Temporal lobe (tissue), 2 donors: Measurements from ENCODE around the gene CCT7. TPM values are rescaled to one million over a fixed set of nuclear protein-coding genes. Genes with fewer than 3 reads are reported as not detected.

Source experiments
- small RNA-seq: library from RNA; depleted of rRNA; stranded (forward); fragments of <200 nt; gene quantifications from one replicate; pipeline ENCODE3, GENCODE V24; 2014; ENCODE audit warnings: low replicate concordance
- total RNA-seq: library from RNA; depleted of rRNA; stranded (reverse); fragments of >200 nt; gene quantifications from one replicate; pipeline ENCODE4 v1.2.3, GENCODE V29; 2014

CCT7 gene
- total RNA-seq, 1 donor from 2014 or later: 153 TPM

Small RNAs within 50 kb of the gene (small RNA-seq; reads per million reads assigned to genes)
- not detected for gene RNU6-111P

Other genes with a start within 250 kb of the CCT7 start
- 20.7 TPM for gene SFXN5, start 162.6 kb upstream of the CCT7 start, total RNA-seq
- gene RAB11FIP5, start 121.4 kb upstream of the CCT7 start, total RNA-seq: 6.1 TPM
- gene NOTO, start 31.7 kb upstream of the CCT7 start, total RNA-seq: not detected
- 20.4 TPM for gene SMYD5, start 20.1 kb upstream of the CCT7 start, total RNA-seq
- gene PRADC1, start 1.1 kb upstream of the CCT7 start, total RNA-seq: 4.4 TPM
- gene FBXO41, start 50.2 kb downstream of the CCT7 start, total RNA-seq: 30.0 TPM
- not detected for gene EGR4, start 59.2 kb downstream of the CCT7 start, total RNA-seq
- 49.9 TPM for gene ALMS1, start 151.5 kb downstream of the CCT7 start, total RNA-seq